ENCODE data around the gene NUMA1. TPM values are rescaled to one million over a fixed set of nuclear protein-coding genes. Genes with fewer than 3 reads are reported as not detected.

The NUMA1 gene
- total RNA-seq, 1 experiment from 2014 or later, result 104 TPM

DNA sequence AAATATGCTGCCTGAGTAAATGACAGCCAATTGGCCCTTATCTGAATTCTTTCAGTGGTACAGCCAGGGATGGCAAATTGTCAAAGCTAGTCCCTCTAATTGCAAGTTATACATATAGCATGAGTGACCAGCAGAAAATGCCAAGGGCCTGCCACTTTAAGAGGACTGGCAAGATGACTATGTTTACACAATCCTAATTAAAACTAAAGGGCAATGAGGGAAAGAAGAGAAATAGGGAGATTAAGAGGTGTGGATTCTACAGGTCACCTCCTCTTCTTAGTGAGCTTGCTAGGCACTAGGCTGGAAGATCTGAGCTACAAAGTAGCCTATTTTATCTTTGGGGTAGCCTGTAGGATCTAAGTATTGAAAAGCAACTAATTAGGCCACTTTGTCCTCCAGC is 13.5 kb downstream of the NUMA1 start:
- DNase-seq (ENCODE audit: low read depth), result no peak

DNA sequence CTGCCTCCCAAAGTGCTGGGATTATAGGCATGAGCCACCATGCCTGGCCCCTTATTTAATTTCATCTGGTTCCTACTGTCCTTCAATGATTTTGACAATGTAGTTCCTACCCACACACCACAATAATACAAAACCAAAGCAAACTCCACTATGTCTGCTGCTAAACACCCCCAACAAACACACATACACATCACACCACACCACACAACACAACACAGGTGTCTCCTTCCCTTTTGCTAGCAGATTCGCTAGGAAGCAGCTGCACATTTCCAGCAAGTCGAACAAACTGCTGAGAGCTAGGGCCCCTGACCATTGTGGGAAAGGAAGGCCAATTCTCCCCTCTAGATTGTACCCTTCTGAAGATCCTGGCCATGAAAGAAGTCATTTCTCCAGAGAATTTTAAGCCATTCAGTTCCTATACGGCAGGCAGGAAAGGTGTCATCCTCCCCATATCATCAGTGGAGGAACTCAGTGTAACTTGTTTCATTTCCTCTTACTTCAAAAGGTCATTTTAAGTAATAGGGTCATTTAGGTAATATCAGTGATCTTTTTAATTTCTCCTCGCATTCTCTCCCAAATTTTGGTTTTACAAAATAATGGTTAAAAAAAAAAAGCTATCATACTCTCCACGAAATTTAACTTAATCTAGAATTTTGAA is 18.5 kb downstream of the NUMA1 start:
- no peak for DNase-seq (ENCODE audit: low read depth)

DNA sequence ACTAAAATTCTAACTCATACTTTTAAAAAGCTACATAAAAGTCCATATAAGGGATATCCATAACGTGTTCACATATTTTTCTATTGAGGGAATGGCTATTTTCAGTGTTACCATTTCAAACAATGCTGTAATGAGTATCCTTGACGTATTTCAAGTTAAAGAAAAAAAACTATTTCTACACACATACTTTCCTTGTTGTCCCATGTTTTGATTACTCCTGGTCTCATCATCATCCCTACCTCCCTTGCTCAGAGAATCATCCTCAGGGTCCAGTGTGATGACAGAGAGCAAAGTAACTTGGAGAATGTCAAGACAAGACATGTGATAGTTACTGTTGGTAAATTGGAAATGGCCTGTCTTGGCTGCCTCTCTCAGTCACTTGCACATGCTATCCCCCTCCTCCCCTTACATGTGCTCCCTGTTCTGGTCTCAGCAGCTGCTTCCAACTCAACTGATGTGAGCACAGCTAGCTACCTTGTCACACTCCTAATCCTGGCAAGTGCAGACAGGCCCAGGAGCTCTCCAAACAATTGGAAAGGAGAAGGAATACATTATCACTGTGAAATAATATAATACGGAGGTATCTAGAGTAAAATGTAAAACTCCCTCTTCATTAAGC is 21.8 kb downstream of the NUMA1 start:
- DNase-seq (ENCODE audit: low read depth), result no peak

DNA sequence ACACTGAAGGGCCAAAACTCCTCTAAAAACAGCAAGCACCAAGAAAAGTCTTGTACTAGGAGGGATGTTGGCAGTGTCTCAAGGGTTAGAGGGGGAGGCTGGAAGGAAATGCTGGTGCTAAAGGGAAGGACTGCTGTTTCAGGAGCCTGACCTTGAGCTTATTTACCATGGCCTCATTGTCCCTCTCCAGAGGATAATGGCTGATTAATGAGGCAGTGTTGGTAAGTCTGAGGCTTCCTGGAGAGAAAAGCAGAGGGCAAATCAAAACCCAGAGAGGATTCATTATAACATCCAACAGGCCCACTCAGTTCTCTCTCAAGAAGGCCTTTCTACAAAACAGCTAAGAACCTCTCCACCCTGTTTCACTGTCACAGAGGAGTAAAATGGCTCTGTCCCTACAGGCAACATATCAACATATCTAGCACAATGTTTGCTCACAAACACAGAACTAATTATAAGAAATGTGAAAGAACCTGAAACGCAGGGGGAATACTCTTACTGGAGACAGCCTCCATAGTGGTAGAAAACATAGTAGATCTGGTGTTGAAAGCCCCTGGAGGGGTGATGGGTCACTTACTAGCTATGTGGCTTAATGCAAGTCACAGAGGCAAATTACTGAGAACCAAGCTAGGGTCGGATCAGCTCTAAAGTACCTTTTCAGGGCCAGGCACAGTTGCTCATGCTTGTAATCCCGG is 31.4 kb downstream of the NUMA1 start:
- no peak for DNase-seq (ENCODE audit: low read depth)

DNA sequence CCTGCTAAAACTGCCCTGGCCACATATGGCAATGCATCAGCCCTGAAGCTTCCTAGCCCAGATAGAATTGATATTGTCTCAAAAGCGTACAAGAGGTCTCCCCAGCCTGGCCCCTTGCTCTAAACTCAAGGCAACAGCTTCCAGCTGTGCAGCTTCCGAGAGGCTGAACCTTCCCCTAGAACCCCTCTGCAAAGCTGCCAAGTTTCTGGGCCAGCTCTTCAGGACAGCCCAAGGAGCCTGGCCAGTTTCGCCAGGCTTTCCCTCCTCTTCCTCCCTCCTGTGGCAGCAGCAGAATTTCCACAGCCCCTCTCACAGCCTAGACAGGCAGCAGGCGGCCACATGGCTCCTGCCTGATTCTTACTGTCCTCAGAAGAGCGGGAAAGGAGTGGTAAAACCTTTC is 34.5 kb downstream of the NUMA1 start:
- no peak for DNase-seq (ENCODE audit: low read depth)

DNA sequence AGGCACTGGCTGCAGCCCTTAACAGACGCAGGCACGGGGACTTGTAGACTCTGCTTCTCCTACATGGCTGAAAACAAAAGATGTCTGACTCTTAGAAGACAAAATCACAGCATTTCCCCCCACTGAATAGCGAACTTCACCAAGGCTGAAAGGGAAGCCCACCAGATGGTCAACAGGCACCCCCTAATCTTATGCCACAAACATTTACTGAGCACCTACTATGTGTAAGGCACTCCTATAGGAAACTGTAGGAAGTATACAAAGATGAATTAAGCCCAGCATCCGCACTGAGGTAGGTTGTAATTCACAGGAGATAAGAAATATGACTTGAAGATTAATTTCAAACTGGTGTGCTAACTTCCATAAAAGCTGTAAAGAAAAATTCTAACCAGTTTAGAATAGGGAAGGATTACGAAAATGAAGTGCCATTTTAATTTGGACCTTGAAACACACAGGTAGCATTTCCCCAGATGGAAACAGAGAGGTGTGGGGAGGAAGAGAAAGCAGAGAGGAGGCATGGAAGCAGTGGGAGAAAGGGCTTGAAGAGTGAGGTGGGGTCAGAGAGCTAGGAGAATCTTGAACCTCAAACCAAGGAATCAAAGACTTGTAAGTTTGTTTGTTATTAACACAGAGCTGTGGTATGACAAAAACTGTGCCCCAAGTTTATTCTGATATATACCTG is 38.1 kb downstream of the NUMA1 start:
- no peak for DNase-seq (ENCODE audit: low read depth)

DNA sequence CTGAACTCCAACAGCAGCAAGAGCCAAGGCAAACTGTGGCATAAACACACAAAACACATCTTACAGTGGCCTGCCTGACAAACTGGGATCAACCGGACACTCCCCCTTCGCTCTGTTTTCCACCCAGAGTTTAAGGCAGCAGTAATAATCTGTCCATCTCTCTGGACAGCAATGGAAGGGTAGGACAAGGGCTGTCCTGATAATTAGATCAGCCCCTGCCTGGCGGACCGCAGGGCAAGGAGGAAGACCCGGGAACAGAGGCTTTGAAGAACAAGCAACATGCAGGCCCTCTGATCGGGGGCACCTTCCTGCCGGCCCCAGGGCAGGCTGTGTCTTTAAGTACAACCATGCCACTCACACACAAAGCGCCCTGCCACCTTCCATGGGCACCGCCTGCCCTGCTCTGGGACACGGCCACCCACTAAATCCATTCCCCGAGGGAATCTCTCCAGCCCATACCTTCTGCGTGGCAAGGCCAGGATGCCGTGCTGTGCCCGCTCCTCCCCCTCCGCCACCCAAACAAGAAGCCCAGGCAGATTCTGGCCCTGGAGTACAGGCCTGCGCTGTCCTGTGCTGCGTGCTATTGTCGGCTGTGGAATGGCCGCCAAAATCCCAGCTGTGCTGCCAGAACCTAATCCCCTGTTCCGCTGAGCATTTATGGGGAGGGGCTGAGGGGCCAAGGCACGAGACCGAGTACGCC is 38.8 kb downstream of the NUMA1 start:
- DNase-seq (ENCODE audit: low read depth), result peak; percentile 60

DNA sequence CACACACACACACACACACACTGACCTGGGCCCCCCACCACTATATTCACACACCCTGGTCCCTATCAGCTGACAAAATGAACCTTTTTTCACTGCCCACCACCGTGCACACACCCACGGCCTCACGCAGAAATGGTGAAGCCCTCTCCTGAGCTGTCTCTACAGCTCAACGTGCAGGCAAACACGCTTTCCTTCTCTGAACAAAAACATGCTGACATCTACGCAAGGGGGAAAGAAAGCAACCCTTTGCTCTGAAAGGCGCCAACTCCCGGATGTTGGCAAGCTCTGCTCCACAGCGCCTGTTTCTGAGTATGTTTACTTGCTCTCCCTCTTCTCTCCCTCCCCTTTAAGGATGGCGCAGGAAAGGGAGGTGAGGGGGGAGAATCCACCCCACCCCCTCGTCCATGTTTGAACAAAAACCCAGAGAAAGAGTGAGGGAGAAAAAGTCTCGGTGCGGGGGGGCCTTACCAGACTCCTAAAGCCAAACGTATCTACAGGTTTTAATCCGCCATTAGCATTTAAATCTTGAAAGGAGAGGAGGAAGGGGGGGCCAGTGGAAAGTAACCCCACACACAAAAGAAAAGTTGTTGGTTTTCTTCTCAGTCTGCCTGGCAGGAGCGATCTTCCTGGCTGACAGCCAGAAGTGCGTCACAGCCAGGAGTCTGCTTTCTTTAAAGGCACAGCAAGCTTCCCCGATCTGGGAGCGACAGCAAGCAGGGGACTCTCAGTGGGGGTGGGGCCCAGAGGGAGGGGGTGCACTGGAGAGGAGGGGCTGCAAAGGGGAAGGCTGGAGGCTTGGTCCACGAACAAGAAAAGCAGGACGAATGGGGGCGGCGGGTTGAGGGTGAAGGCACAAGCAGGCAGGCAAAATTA is 39.6 kb downstream of the NUMA1 start:
- peak; percentile 90 for DNase-seq (ENCODE audit: low read depth)

DNA sequence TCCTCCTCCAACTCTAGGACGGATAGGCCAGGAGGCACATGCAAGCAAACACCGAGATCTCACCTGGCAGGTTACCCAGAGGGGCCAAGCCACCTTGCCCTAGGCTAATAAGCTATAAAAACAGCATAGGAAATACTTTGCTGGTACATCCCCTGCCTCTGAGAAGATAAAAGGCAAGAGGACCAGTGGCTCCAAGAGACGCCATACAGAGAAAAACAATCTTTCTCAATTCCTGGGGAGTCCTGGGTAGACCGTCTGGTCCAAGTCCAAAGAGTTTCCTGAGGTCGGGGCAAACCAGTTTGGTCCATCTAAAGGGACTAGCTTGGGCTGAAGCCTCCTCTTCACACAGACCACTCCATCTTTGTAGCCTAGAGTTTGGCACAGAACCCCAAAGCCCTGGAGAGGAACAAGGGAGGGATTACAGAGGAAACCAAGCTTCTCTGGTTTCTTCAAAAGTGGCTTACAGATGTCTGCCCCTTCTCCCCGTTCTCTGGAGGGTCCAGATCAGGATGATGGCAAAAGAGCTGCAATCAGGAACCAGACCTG is 40.4 kb downstream of the NUMA1 start:
- no peak for DNase-seq (ENCODE audit: low read depth)

DNA sequence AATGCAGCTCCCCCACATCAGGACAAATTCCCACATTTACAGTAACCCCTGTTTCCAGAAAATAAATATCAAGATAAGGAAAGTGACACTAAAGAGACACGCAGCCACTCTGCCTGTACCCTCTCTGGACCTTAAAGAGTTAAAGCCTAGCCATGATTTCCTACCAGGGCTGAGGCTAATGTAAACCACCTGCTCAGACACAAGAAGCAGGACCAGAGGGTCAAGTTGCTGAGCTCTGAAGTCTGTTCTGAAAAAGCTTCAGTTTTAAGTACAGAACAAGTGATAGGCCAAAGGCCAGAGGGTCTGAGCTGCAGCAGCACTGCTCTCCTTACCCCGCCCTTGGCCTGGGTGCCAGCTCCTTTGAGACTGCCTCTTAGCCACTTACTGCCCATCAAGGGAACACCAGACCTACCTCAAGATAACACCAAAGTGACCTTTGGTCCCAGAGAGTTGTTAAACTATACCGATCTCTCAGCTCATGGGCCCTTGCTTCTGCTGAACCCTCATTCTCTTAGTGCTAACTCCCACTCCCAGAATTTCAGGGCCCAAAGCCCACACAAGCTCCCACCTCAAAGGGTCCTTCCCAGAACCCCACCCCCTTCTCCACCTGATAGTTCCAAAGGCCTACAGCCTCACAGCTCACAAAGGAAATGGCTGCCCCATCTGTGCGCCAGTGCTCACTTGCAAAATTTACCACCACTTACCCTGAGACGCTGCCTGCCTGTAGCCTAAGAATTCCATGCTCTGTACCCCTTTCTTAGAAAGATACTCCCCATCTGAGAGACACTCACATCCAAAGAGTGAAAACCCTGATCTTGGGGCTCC is 41.1 kb downstream of the NUMA1 start:
- no peak for DNase-seq (ENCODE audit: low read depth)

DNA sequence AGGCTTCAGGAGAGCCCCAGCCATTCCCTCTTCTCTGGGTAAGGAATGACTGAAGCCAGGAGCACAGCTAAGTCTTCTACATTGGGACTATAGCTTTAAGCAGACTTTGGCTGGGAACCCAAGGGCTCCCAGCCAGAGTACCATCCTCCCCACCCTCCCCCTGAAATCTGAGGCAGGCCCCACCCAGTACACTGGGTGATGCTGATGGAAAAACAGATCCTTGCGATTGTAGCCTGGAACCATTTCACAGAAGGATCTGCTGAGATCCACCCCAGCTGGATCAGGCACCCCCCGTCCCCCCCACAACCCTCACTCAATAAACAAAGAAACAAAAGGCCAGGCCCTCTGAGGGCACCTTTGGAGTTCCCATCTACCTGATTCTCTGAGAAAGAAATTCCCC is 41.9 kb downstream of the NUMA1 start:
- no peak for DNase-seq (ENCODE audit: low read depth)

DNA sequence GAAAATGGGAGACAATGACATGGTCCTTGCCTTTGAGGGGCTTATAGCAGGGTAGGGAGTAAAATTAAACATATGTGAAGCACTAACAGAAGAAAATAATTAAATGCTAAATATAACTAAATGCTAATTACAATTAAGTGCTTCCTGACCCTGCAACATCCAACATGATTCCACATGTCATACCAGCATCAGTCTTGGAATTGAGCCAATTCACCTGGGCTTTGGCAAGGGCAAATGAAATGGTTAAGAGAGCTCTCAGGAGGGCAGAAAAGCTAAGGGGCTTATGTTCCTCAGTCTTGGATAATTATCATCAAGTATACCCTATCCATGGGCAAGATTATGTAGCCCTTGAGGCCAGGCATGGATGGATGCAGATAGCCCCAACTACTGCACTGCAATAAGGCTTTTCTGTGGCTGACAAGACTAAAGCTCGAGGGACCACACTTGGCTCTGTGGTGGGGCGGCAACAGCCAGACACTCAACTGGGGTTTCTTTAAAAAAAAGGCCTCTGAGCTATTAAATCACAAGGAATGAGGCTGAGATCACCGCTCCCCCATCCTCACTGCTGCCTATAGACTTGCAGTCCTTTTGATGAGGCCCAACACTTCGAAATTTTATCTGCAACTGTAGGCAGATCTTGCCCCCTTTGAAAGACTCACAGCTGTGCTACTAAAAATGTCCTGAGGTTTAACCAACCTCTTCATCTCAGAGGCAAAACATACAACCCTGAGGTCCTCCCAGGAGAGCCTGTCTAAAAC is 42.6 kb downstream of the NUMA1 start:
- DNase-seq (ENCODE audit: low read depth), result no peak

DNA sequence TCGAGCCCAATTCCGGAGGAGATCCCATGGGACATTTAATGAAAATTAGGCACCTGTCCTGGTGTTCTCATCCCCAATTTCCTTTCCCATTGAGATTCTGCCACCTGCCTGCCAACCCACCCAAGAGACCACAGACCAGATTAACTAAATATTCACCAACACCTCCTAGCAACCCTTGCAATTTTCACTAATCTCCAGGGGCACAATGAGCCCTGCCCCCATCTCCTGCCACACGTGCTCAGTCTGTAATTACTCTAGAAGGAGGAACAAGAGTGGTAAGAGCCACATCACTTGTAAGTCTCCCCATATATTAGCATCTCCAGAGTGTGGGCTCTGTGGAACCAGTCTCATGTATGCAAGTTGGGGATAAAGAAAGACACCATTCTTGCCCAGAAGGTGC is 43.7 kb downstream of the NUMA1 start:
- no peak for DNase-seq (ENCODE audit: low read depth)

DNA sequence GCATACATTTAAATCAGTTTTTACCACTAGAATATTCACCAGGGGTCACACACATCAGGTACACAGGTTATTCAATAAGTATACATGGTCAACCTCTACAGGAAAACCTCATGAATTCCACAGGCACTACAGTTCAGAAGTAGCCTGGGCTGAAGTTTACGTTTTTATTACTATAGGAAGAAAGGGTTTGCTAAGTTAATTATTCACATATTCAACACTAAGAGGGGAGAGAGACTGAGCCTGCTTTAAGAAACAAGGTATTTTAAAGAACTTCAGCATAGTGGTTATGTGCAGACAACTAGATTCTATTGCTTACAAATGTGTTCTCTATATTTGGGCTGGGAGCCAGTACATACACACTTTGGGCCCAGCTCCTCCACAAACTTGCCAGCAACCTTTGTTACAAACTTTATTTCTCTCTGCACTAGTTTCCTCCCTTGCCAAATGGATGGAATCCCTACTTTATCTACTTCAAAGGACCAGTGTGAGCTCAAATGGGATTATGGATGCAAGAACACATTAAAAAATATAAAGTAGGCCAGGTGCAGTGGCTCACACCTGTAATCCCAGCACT is 49.8 kb downstream of the NUMA1 start:
- DNase-seq (ENCODE audit: low read depth), result no peak

DNA sequence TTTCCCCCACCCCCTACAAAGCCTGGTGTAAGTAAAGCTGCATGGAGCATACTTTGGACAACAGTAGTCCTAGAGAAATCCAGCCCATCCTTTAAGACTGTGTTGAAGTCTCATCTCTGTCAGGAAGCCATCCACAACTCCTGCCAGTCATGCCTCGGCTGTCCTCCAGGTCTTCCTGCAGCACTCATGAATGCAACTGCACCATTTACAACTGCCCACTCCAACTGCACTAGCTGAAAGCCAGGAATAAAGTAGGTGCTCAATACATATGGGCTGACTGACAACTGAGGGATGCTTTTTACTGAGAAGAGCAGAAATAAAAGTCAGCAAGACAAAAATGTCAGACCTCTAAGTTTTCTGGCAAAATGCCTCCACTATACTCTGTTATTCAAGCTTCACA is 54.3 kb downstream of the NUMA1 start:
- DNase-seq (ENCODE audit: low read depth), result no peak

DNA sequence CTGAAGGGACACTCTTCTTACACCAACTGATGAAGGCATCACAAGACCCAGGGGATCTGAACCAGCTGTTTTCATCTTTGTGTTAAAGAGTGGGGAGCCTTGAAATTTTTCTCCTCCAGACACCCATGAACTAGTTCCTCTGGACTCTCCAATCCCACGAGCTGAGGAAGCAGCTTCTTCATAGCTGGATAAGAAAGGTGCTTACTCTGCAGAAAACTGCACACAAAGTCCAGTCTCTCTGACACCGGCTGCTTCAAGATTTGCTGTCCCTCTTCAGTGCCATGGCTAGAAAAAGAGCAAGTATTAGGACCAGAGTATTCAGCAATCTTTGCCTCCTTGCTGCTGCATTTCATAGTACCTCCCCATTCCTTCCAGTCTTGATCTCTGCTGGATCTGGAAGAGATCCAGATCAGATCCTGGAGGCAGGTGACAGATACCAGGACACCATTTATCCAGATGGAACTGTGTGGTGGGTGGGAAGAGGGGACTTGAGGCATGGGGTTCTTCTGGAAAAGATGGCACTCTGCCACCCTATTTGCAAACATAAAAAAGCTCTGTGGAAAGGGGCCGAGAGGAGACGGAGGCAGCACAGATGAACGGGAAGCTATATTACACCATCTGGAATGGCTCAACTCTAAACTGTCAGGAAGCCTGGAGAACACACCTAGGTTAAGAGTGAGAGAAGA is 56.1 kb downstream of the NUMA1 start:
- no peak for DNase-seq (ENCODE audit: low read depth)

DNA sequence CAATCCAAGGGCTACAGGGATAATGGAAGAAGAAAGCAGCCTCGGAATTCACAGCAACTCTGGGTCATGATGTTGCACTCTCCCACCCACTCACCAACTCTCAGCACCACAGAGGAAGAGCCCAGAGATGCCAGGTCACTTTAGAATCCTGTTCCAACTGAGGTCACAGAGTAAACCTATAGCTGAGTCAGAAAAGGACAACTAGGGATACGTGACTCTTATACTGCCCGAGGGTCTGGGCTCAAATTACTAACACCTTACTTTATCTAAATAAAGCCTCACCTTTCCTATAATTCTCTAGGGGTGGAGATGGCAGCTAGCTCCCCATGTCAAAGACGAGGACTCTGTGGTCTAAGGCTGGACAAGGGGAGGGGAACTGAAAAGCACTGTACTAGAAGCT is 57.0 kb downstream of the NUMA1 start:
- no peak for DNase-seq (ENCODE audit: low read depth)

DNA sequence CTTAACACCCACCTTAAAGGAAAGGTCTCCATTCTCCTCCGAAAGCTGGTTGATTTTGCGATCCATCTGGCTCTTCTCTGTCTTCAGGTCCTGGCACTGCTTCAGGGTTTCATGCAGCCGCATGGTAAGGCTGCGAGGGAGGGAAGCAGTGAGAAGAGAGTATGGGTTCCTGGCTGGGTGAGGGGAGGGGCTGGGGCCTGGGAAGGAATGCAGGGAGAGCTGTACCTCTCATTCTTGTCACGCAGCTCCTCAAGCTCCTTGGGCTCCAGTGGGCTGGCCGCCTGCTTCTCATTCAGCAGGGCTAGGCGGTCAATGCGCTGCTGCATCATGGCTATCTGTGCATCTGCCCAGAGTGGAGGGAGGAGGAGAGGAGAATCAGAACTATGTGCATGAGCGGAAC is 62.2 kb downstream of the NUMA1 start:
- DNase-seq (ENCODE audit: low read depth), result no peak
